HepG2 (cell line): ENCODE results near the gene DNAJC18. TPM values are rescaled to one million over a fixed set of nuclear protein-coding genes. Genes with fewer than 3 reads are reported as not detected.

Source experiments
- ATAC-seq: fragments of 200-7000 bp; cut with Tn5 transposase; 3 replicates; pipeline ENCODE4 v1.9.1; 2020; ENCODE audit warnings: mild to moderate bottlenecking, moderate library complexity
- BruUV-seq: library from RNA; stranded (reverse); fragments of 400-500 nt; replicated peaks from 2 replicates; lab custom pipeline; 2021; lab: Mats Ljungman, UMichigan
- CTCF ChIA-PET: fragments of 300-600 bp; formaldehyde crosslinking; extraction: SDS; loops from one replicate; lab custom pipeline; 2021; ENCODE audit warnings: low total read pairs, inconsistent platforms, low intra/inter-chr PET ratio; lab: Yijun Ruan, JAX
- POLR2A ChIA-PET: fragments of 350-600 bp; sonication (Branson Sonifier 250); formaldehyde crosslinking; loops from one replicate; lab custom pipeline; 2020; ENCODE audit warnings: antibody characterized with exemption, inconsistent platforms; lab: Yijun Ruan, JAX
- DNase-seq: peaks from one replicate; pipeline ENCODE4 v3.0.0-alpha.2; 2015; ENCODE audit warnings: low spot score
- FAIRE-seq: peaks from 3 replicates; lab custom pipeline; 2011; peaks lifted over from hg19 to GRCh38; lab: Jason Lieb, UNC
- H2AFZ ChIP-seq: one replicate; pipeline ENCODE4 v1.6.1; 2011; ENCODE audit warnings: low read length, inconsistent platforms
- H3K27ac ChIP-seq: fragments of 300-600 bp; 3 replicates; pipeline ENCODE4 v1.8.0; 2011; ENCODE audit warnings: mixed run types, mild to moderate bottlenecking, mixed read lengths, low read length, inconsistent platforms; ENCODE audit not compliant: insufficient read depth; ENCODE audit errors: extremely low read length
- H3K27me3 ChIP-seq, 2 experiments: fragments of 200-600 bp in 1 of 2; 2 replicates in 1 of 2; 3 replicates in 1 of 2; pipeline versions ENCODE4 v1.6.0 to v1.8.0; 2011; ENCODE audit warnings: low read length in 2 of 2, mild to moderate bottlenecking in 2 of 2, moderate library complexity in 2 of 2, inconsistent platforms in 1 of 2; ENCODE audit not compliant: insufficient read depth in 2 of 2, control insufficient read depth in 1 of 2
- H3K36me3 ChIP-seq, 2 experiments: fragments of 200-600 bp in 1 of 2; replicated peaks in 1 of 2; 2 replicates in 1 of 2; 3 replicates in 1 of 2; pipeline versions ENCODE4 v1.5.1 to v1.8.0; 2011; ENCODE audit warnings: low read length in 2 of 2, inconsistent platforms in 1 of 2; ENCODE audit not compliant: insufficient read depth in 2 of 2, control insufficient read depth in 1 of 2
- H3K4me1 ChIP-seq: 2 replicates; pipeline ENCODE4 v1.5.1; 2012; ENCODE audit warnings: low read length, inconsistent platforms; ENCODE audit not compliant: insufficient read depth
- H3K4me2 ChIP-seq: 2 replicates; pipeline ENCODE4 v1.6.0; 2011; ENCODE audit warnings: low read depth, low read length, inconsistent platforms
- H3K4me3 ChIP-seq, 3 experiments: fragments of 200-600 bp in 1 of 3; sonication (generic), shearing (Covaris generic) in 1 of 3; replicated peaks in 1 of 3; 2 replicates each; pipeline ENCODE4 v1.5.1; 2011 to 2016; ENCODE audit warnings: low read length in 3 of 3, inconsistent platforms in 2 of 3, low read depth in 2 of 3, mild to moderate bottlenecking in 2 of 3, control low read depth in 1 of 3, mixed read lengths in 1 of 3; ENCODE audit not compliant: insufficient read depth in 1 of 3
- H3K79me2 ChIP-seq: one replicate; pipeline ENCODE4 v1.6.1; 2011; ENCODE audit warnings: low read length, inconsistent platforms; ENCODE audit not compliant: insufficient read depth
- H3K9ac ChIP-seq: 2 replicates; pipeline ENCODE4 v1.6.0; 2011; ENCODE audit warnings: mild to moderate bottlenecking, low read depth, low read length, inconsistent platforms; ENCODE audit not compliant: insufficient read depth
- H3K9me3 ChIP-seq: 2 replicates; pipeline ENCODE4 v1.5.1; 2012; ENCODE audit warnings: mild to moderate bottlenecking, low read length
- H4K20me1 ChIP-seq: 2 replicates; pipeline ENCODE4 v1.6.0; 2011; ENCODE audit warnings: inconsistent platforms, mild to moderate bottlenecking, low read length, moderate library complexity; ENCODE audit not compliant: insufficient read depth
- CBFB ChIP-seq: sonication (generic); formaldehyde crosslinking; IDR thresholded peaks from 2 replicates; pipeline ENCODE4 v1.4.0; 2020; ENCODE audit warnings: missing genetic modification reagents
- ETV5 ChIP-seq: IDR thresholded peaks from 2 replicates; pipeline ENCODE4 v1.6.1; 2018; ENCODE audit warnings: missing biosample characterization, missing genetic modification reagents, inconsistent platforms, borderline replicate concordance
- MTF2 ChIP-seq: sonication (generic); formaldehyde crosslinking; IDR thresholded peaks from 2 replicates; pipeline ENCODE4 v1.5.0; 2020; ENCODE audit warnings: missing genetic modification reagents, borderline replicate concordance
- ZNF263 ChIP-seq: sonication (generic); formaldehyde crosslinking; IDR thresholded peaks from 2 replicates; pipeline ENCODE4 v1.4.0; 2020; ENCODE audit warnings: missing genetic modification reagents
- ZSCAN22 ChIP-seq: sonication (generic); formaldehyde crosslinking; IDR thresholded peaks from 2 replicates; pipeline ENCODE4 v1.4.0; 2020; ENCODE audit warnings: mild to moderate bottlenecking, missing genetic modification reagents
- WGBS: methylation state at CpG from one replicate; pipeline ENCODE4 v1.1.6; 2017; ENCODE audit warnings: low lambda C conversion rate; 5-methylcytosine and 5-hydroxymethylcytosine counted together
- in situ Hi-C: cut with HindIII; loops from 2 replicates; pipeline ENCODE4 v1.10.0; 2017; ENCODE audit warnings: low pct_unique_long_range_greater_than_20kb; ENCODE audit not compliant: extremely low pct_ligation_motif_present
- intact Hi-C: fragments of 100-400 bp; cut with micrococcal nuclease; formaldehyde crosslinking; loops from one replicate; pipeline ENCODE4 v1.10.0; 2022; ENCODE audit not compliant: unreplicated experiment
- polyA plus RNA-seq, 8 experiments: library from polyadenylated mRNA; depleted of rRNA in 3 of 8; stranded (reverse) in 7 of 8; unstranded in 1 of 8; fragments of >200 nt; fragmentation: Illumina TruSeq in 4 of 8; extraction: Trizol in 4 of 8; gene quantifications; 2 replicates each; pipeline versions ENCODE4 v1.2.1 to v1.2.3, GENCODE V29; 2011 to 2016; ENCODE audit warnings: low read depth in 4 of 8, missing spikeins in 1 of 8, mixed read lengths in 1 of 8; ENCODE audit not compliant: insufficient read depth in 1 of 8
- total RNA-seq, 5 experiments: library from RNA; depleted of rRNA; stranded (reverse); fragments of >200 nt; fragmentation: Illumina TruSeq; extraction: Trizol; gene quantifications; 2 replicates each; pipeline ENCODE4 v1.2.3, GENCODE V29; 2016; ENCODE audit warnings: low read depth in 1 of 5
- TF ChIP-seq, protein P1 (sequence below): sonication (generic); formaldehyde crosslinking; IDR thresholded peaks from 2 replicates; pipeline ENCODE4 v1.5.0; 2020; ENCODE audit warnings: missing genetic modification reagents
- TF ChIP-seq, protein P2 (sequence below): sonication (generic); formaldehyde crosslinking; conservative IDR thresholded peaks from 2 replicates; pipeline ENCODE4 v1.4.0; 2020; ENCODE audit warnings: missing genetic modification reagents
- TF ChIP-seq, protein P3 (sequence below), 2 experiments: sonication (generic) in 1 of 2; formaldehyde crosslinking in 1 of 2; IDR thresholded peaks; 2 replicates each; pipeline versions ENCODE4 v1.5.1 to v1.6.1; 2011 to 2020; ENCODE audit warnings: borderline replicate concordance in 1 of 2, low read depth in 1 of 2, low read length in 1 of 2, mild to moderate bottlenecking in 1 of 2, missing genetic modification reagents in 1 of 2, moderate library complexity in 1 of 2
- TF ChIP-seq, protein P4 (sequence below): IDR thresholded peaks from 2 replicates; pipeline ENCODE4 v1.6.1; 2016; ENCODE audit warnings: missing compliant biosample characterization, missing genetic modification reagents, borderline replicate concordance
- TF ChIP-seq, protein P5 (sequence below): sonication (generic); IDR thresholded peaks from 2 replicates; pipeline ENCODE4 v1.6.1; 2016; ENCODE audit warnings: low read depth, borderline replicate concordance

The DNAJC18 gene
- total and polyA plus RNA-seq, 2 of the 13 experiments (the other 11 are each of a cell fraction or from before 2014, with no cell fraction given) = 6.5 to 6.6 TPM

DNA sequence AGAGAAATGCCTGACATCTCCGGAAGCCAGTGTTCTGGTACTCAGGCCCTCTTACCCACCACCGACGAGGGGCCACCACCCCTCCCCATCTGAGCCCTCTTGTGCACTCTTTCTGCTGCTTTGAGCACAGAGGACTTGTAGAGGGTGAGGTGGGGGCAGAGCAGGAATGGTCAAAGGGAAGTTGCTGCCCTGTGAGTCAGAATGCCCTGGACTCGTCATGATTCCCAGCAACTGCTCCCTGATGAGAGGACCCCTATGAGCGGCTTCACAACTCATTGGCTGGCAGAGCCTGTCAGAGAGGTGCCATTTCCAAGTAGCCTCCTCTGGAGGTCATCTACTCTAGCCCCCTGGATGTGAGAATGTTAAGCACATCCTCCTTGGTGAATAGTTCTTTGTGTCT is 22.4 kb upstream of the DNAJC18 start (continued):
- TF ChIP-seq, protein P1, sequence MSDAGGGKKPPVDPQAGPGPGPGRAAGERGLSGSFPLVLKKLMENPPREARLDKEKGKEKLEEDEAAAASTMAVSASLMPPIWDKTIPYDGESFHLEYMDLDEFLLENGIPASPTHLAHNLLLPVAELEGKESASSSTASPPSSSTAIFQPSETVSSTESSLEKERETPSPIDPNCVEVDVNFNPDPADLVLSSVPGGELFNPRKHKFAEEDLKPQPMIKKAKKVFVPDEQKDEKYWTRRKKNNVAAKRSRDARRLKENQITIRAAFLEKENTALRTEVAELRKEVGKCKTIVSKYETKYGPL = no peak
- TF ChIP-seq ZSCAN22 (CRISPR knock-in tag) (no peak), CBFB (CRISPR knock-in tag) (no peak), MTF2 (no peak)
- TF ChIP-seq, protein P2, sequence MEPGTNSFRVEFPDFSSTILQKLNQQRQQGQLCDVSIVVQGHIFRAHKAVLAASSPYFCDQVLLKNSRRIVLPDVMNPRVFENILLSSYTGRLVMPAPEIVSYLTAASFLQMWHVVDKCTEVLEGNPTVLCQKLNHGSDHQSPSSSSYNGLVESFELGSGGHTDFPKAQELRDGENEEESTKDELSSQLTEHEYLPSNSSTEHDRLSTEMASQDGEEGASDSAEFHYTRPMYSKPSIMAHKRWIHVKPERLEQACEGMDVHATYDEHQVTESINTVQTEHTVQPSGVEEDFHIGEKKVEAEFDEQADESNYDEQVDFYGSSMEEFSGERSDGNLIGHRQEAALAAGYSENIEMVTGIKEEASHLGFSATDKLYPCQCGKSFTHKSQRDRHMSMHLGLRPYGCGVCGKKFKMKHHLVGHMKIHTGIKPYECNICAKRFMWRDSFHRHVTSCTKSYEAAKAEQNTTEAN (CRISPR knock-in tag) = no peak
- TF ChIP-seq, protein P3, sequence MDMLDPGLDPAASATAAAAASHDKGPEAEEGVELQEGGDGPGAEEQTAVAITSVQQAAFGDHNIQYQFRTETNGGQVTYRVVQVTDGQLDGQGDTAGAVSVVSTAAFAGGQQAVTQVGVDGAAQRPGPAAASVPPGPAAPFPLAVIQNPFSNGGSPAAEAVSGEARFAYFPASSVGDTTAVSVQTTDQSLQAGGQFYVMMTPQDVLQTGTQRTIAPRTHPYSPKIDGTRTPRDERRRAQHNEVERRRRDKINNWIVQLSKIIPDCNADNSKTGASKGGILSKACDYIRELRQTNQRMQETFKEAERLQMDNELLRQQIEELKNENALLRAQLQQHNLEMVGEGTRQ (IDR thresholded peaks at IDR 0.05; ENCODE audit: low read depth, low read length) = no peak
- TF ChIP-seq, protein P3 (CRISPR knock-in tag; IDR thresholded peaks at IDR 0.05; ENCODE audit: borderline replicate concordance) = no peak

DNA sequence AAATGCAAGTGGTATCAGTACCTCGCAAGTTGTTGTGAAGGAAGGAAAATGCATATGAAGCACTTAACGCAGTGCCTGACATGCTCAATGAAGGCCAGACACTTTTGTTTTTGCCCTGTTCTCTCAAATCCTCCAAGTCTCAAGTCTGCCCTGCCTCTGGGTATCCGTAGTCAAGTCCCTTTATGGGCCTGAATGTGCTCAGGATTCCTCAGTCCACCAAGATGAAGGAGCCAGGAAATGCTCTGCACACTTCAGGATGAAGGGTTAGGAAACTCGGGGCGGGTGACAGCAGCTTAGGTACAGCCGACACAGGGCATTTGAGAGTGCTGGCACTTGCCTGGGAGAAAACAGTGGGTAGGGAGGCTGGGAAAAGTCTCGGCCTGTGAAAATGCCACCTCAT is 21.9 kb upstream of the DNAJC18 start:
- H2AFZ ChIP-seq = no peak overlapping the region
- ATAC-seq = no peak
- in situ Hi-C loops = no loop called here
- TF ChIP-seq ETV5 (CRISPR knock-in tag) (no peak), ZNF263 (CRISPR knock-in tag) (no peak)
- TF ChIP-seq, protein P4, sequence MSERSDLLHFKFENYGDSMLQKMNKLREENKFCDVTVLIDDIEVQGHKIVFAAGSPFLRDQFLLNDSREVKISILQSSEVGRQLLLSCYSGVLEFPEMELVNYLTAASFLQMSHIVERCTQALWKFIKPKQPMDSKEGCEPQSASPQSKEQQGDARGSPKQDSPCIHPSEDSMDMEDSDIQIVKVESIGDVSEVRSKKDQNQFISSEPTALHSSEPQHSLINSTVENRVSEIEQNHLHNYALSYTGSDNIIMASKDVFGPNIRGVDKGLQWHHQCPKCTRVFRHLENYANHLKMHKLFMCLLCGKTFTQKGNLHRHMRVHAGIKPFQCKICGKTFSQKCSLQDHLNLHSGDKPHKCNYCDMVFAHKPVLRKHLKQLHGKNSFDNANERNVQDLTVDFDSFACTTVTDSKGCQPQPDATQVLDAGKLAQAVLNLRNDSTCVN (CRISPR knock-in tag) = no peak
- TF ChIP-seq, protein P5, sequence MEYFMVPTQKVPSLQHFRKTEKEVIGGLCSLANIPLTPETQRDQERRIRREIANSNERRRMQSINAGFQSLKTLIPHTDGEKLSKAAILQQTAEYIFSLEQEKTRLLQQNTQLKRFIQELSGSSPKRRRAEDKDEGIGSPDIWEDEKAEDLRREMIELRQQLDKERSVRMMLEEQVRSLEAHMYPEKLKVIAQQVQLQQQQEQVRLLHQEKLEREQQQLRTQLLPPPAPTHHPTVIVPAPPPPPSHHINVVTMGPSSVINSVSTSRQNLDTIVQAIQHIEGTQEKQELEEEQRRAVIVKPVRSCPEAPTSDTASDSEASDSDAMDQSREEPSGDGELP = no peak

More for the DNA sequence above, 21.9 kb upstream of the DNAJC18 start:
- Histone ChIP-seq H3K4me3 (no peak overlapping the region), H3K4me1 (peaks cover 41% of the 10 kb centered on the region), H3K27ac (no peak overlapping the region), H3K27me3 (peaks cover 8 to 34% of the 10 kb centered on the region in 2 experiments), H3K9ac (no peak overlapping the region), H3K4me2 (peak overlapping the region; percentile 1; the same call in 1 of the 2 replicates), H3K9me3 (no peaks in the 10 kb centered on the region), H3K79me2 (no peaks in the 10 kb centered on the region), H4K20me1 (no peaks in the 10 kb centered on the region), H3K36me3 (no peaks in the 10 kb centered on the region)
- FAIRE-seq (no peak), DNase-seq (no peak)
- CTCF ChIA-PET = no interaction called here
- intact Hi-C loops = no loop called here
- WGBS = 60% methylated on average over 7 of the region's 7 CpGs
- no TSS peak for BruUV-seq
- POLR2A ChIA-PET = no interaction called here
